Measurements from ENCODE around the gene BLVRB. TPM values are rescaled to one million over a fixed set of nuclear protein-coding genes. Genes with fewer than 3 reads are reported as not detected.
A peak's percentile ranks its signal among the peaks of the same experiment; 100 is the strongest.

BLVRB gene
- total RNA-seq (2021) (204 and 239 TPM in 2 replicates), Bru-seq, nascent RNA (percentile 75 among the genes with signal in this experiment), BruChase-seq, experiment 1, labeled RNA remaining after a 2-hour chase (percentile 74 among the genes with signal in this experiment), BruChase-seq, experiment 2, labeled RNA remaining after a 6-hour chase (percentile 72 among the genes with signal in this experiment)
- long read RNA-seq, transcript BLVRB-201 (5 exons, 873 nt): major isoform, 539 of 564 reads
- long read RNA-seq, partial matches to known transcripts: 3 of 564 reads
- long read RNA-seq, other reads (novel, unspliced or antisense): 16 of 564 reads

GRCh38 chr19:40465557-40466218 lies at the start of gene BLVRB:
Gene BLVRB (minus strand): TSS chr19:40465745. CDS start chr19:40465688, 57 bp downstream.
- no peaks in the 10 kb centered on the region for H3K9me3 ChIP-seq (ENCODE audit: insufficient read depth, low read depth)
- ChIA-PET CTCF (interaction anchor here (0.6 to 1.7 kb wide), 8 partner anchors 21 to 914 kb away, joined by 3 to 9 read pairs (median 4); no protein-coding TSS in a partner anchor), POLR2A (ENCODE audit: unreplicated experiment) (interaction anchor here (0.5 to 1.7 kb wide), 15 partner anchors 19 to 318 kb away, joined by 3 to 17 read pairs (median 4); partner anchors contain the start of genes PLD3, RAB4B and SERTAD1)
- H3K4me1 ChIP-seq (replicated peaks; ENCODE audit: insufficient read depth): peaks cover 22% of the 10 kb centered on the region
- intact Hi-C loops (cut with micrococcal nuclease; ENCODE audit: unreplicated experiment): loop anchor here (1.0 to 2.0 kb wide), 4 partner anchors 45 to 139 kb away; partner anchors contain the start of genes C19orf47 and PLD3
- H4K20me1 ChIP-seq (ENCODE audit: insufficient read depth): no peaks in the 10 kb centered on the region
- H3K27me3 ChIP-seq (ENCODE audit: insufficient read depth, low read depth): no peaks in the 10 kb centered on the region
- H3F3A ChIP-seq (ENCODE audit: insufficient read depth, low read depth): peaks cover 31% of the 10 kb centered on the region
- H2AFZ ChIP-seq: peak within 1 kb of the TSS; percentile 83
- H3K36me3 ChIP-seq (ENCODE audit: low read depth): no peaks in the 10 kb centered on the region
- TF ChIP-seq CTCF (conservative IDR thresholded peaks at IDR 0.05) (no peak), EZH2 (IDR thresholded peaks at IDR 0.05; ENCODE audit: low read depth) (no peak)
- peak; percentile 94 to 99 for DNase-seq
- H3K9me2 ChIP-seq (ENCODE audit: insufficient read depth): no peaks in the 10 kb centered on the region
- BruUV-seq (replicated peaks): no TSS peak
- peak within 1 kb of the TSS; percentile 83 for H3K4me2 ChIP-seq
- peaks cover 33% of the 10 kb centered on the region for H3K79me2 ChIP-seq (ENCODE audit: low read depth)
- peak within 1 kb of the TSS; percentile 98 for H3K27ac ChIP-seq
- peak within 1 kb of the TSS; percentile 82 for H3K4me3 ChIP-seq

DNA sequence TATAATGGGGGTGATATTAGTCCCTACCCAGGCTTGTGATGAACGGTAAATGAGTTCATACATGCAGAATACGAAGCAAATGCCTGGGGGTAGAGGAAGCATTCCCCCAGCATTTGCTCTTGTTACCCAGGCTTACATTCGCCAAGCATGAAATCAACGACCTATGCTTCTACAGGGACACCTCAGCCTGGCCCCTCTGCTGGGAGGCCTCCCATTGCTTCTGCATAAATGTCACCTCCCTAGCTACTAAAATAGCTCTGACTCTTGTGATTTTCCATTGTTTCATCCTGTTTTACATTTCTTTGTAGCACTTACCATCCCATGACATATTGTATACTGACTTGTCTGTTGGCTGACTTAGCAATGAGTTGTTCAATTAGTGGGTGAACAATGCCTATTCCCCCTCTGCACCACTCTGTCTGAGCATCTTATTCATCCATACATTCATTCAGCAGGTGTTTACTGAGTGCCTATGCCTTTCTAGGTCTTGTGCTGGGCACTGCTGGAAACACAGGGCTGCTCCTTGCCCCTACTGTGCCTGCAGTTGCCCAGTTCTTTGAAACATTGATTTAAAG lies 48.3 kb upstream of the BLVRB start:
- Histone ChIP-seq H3K36me3 (ENCODE audit: low read depth) (no peaks in the 10 kb centered on the region), H3F3A (ENCODE audit: insufficient read depth, low read depth) (no peaks in the 10 kb centered on the region), H2AFZ (no peak overlapping the region), H3K27ac (no peak overlapping the region), H3K4me1 (replicated peaks; ENCODE audit: insufficient read depth) (no peaks in the 10 kb centered on the region), H3K9me3 (ENCODE audit: insufficient read depth, low read depth) (no peaks in the 10 kb centered on the region), H3K4me3 (no peak overlapping the region), H3K79me2 (ENCODE audit: low read depth) (no peaks in the 10 kb centered on the region), H3K4me2 (no peak overlapping the region), H3K9me2 (ENCODE audit: insufficient read depth) (no peaks in the 10 kb centered on the region), H4K20me1 (ENCODE audit: insufficient read depth) (no peaks in the 10 kb centered on the region), H3K27me3 (ENCODE audit: insufficient read depth, low read depth) (peaks cover 22% of the 10 kb centered on the region)
- BruUV-seq (replicated peaks): no TSS peak
- intact Hi-C loops (cut with micrococcal nuclease; ENCODE audit: unreplicated experiment): no loop called here
- CTCF ChIA-PET: interaction anchor here (0.5 kb wide), 1 partner anchor 9 kb away, joined by 17 read pairs; no protein-coding TSS in a partner anchor
- DNase-seq: no peak
- POLR2A ChIA-PET (ENCODE audit: unreplicated experiment): no interaction called here
- TF ChIP-seq EZH2 (IDR thresholded peaks at IDR 0.05; ENCODE audit: low read depth) (no peak), CTCF (conservative IDR thresholded peaks at IDR 0.05) (no peak)

DNA sequence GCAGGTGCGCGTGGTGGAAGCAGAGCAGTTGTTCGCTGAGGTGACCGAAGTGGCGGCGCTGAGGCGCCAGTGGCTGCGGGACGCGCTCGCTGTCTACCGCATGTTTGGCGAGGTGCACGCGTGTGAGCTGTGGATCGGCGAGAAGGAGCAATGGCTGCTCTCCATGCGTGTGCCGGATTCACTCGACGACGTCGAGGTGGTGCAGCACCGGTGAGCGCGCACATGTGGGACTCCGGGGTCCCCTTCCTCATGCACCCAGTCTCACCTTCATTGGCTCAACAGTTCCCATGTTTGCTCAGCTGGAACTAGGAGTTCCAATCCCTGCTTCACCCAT lies 47.8 kb upstream of the BLVRB start:
- no peak for TF ChIP-seq EZH2 (IDR thresholded peaks at IDR 0.05; ENCODE audit: low read depth)

More for the DNA sequence above, 47.8 kb upstream of the BLVRB start:
- Histone ChIP-seq H4K20me1 (ENCODE audit: insufficient read depth) (no peaks in the 10 kb centered on the region), H3K27ac (no peak overlapping the region), H3K79me2 (ENCODE audit: low read depth) (no peaks in the 10 kb centered on the region), H3F3A (ENCODE audit: insufficient read depth, low read depth) (no peaks in the 10 kb centered on the region), H3K4me3 (no peak overlapping the region), H3K27me3 (ENCODE audit: insufficient read depth, low read depth) (peaks cover 22% of the 10 kb centered on the region), H3K4me2 (no peak overlapping the region), H3K36me3 (ENCODE audit: low read depth) (no peaks in the 10 kb centered on the region), H3K9me3 (ENCODE audit: insufficient read depth, low read depth) (no peaks in the 10 kb centered on the region), H3K4me1 (replicated peaks; ENCODE audit: insufficient read depth) (no peaks in the 10 kb centered on the region), H3K9me2 (ENCODE audit: insufficient read depth) (no peaks in the 10 kb centered on the region), H2AFZ (no peak overlapping the region)
- no peak for DNase-seq
- CTCF ChIA-PET: no interaction called here
- intact Hi-C loops (cut with micrococcal nuclease; ENCODE audit: unreplicated experiment): no loop called here
- no TSS peak for BruUV-seq (replicated peaks)
- POLR2A ChIA-PET (ENCODE audit: unreplicated experiment): no interaction called here

Measured in PC-9 (cell line).